NCI-H345 (cell line): ENCODE data around the gene FGFR2.
"Not testable (repeated sequence)": the region's sequence is repeated elsewhere in the genome, so short reads cannot be mapped to it uniquely, and the experiment has no call there.

Experiments
- DNase-seq: peaks from one replicate; lab custom pipeline; 2025; lab: John Stamatoyannopoulos, UW

The FGFR2 gene

DNA sequence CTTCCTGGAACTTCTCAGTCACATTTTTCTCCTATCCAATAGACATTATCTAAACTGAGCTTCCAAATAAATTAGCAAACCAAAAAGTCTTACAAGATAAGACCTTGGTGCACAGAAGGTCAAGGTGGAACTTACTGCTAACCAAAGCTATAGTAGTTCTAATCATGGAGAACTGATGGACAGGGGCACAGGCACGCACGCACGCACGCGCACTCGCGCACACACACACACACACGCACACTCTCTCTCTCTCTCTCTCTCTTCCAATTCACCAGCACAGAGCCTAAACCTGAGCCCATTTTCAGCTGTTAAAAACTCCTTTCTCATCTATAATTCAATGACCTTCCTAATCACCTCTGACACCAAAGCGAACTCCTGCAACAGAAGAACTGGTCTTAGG lies 7.5 kb downstream of the FGFR2 start:
- DNase-seq: no peak

DNA sequence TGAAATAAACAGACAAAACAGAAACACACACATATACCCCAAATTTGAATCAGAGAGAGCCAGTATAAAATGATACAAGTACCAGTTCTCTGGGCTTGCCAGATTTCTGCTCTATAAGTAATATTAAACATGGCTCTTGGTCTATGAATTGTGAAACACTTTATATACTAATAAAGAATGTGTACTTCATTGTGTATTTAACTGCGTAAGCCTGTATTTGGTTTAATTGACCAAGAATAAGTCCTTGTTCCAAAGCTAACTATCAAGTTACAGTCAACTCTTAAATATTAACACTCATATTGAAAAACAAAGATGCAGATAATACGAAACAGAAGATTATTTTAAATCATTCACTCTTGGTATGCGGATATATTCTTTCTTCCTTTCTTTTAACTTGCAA lies 8.7 kb downstream of the FGFR2 start:
- DNase-seq: no peak

DNA sequence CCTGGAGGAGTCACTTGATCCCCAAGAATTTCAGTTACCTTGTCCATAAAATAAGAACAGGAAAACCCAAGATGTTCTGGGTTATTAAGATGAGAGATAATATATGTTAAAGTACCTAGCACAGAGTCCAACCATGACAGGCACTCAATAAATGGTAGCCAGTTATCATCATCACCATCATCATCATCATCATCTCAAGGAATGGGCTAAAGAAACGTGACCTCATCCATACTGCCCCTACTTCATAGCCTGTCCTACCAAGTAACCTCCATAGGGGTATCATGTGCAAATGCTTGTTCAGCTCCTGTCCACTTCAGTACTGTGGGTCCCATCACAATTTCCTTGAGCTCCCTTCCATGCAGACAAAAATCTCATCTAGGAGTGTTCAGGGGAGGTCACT lies 14.4 kb downstream of the FGFR2 start:
- no peak for DNase-seq

DNA sequence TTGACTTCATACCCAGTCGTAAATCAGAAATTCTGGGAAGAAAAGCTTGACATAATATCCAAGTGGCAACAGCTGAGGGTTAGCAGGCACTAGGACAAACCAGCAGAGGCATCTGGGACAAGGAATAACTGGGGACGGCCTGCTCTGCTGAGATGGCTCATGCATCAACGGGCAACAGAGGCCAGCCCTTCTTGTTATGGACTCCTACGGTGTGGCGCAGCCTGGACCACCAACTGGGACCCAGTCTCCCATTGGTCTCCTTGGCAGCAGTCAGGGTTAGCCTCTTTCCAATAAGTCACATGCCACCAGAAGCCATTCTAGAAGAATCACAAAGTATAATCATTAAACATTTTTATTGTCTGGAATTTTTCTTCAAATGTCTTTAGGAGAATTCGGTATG lies 15.0 kb downstream of the FGFR2 start:
- DNase-seq: no peak

DNA sequence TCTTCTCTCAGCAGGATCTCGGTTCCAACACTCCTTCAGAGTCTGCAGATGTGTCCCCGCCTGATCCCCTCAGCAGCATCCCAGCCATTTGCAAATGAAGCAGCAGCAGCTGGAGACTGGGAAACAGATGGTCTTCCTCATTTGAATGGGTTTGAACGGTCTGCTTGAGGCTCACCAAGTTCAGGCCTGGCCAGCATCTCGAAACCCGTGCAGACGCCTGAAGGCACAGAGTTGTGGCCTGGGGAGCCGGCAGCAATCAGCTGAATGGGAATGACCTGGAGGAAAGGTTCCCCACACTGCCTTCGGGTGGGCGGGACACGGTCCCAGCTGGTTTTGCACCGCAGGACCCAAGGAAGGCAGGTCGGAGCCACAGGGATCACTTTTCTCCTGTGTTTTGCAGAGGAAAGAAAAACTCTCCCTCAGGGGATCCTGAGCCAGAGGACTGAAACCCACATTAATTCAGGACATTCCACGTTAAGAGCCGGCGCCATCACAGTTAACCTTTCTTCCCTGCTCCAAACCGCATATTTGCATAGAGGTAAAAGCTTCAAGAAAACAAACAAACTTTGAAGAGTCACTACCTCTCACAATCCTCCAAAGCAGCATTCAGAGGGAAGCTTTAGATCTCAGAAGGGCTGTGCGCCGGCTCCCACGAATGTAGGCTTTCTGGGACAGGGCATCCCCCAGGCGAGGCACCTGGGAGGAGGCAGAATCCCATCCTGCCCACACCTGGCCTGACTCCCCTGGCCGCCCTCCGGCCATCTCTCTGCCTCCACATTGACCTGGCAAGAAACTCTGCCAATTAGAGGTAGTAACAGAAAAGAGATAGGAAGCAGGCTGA lies 17.7 kb downstream of the FGFR2 start:
- DNase-seq: no peak

DNA sequence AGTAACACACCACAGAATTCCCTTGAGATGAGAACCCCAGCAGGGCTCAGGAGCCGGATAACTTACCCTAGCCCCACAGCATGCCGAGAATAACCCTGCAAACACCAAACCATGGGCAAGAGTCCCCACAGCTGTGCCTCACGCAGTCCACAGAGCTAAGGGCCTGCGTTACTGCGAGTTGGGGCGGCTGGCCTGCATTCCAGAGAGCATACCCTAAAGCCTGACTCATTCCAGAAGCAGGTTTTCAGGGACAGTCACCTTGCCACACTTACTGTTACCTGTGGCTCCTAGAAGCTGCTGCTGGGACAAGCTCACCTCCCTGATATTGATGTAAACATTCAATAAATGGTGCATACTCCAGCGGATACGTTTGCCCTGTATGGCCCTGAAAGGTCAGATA lies 18.6 kb downstream of the FGFR2 start:
- DNase-seq: no peak

DNA sequence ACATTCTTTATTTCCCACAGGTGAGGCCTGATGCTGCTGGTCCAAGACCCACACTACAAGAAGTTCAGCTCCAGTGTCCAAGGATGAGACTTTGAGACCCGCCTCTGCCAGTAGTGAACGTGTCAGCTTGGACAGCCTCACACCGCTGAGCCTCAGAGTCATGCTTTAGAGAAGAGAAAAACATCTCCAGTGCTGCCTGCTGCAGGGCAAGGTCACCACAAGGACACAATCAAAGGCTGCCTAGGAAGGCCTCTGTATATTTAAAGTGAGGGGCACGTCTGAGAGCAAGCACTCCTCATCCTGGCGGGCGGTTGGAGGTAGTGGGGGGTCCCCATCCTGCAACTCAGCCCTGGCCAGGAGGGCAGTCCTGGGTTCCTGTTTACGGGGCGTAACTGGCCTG lies 19.3 kb downstream of the FGFR2 start:
- no peak for DNase-seq

DNA sequence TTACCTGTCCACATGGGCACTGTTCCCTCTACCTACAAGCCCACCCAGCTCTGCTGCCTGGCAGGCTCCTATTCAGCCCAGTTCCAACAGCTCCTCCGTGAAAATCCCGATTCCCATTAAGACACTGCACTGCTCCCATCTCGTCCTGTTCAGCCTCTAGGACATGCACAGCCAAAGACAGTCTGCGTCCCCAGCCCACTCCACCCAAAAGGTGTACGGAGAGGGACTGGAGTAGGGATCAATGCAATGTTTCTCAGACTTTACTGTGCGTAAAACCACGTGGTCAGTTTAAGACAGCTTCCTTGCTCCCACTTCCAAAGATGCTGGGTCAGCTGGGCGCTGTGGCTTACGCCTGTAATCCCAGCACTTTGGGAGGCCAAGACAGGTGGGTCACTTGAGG lies 19.9 kb downstream of the FGFR2 start:
- no peak for DNase-seq

DNA sequence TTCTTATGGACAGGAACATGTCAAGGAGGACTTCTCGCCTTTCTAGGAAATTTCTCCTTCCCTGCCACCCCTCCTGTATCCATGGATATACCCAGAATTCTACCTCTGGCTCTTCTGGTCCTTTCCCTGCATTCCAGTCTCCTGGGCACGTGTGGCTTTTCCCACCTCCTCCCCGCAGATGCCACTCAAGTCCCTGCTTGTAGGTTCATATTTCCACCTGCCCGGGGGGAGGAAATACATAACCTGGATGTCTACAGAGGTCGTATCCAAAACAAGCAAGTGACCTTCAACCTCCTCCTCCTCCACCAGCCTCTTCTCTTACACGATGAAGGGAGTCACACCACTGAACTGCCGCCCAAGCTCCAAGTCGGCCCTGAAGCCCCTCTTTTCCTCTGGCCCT lies 20.7 kb downstream of the FGFR2 start:
- no peak for DNase-seq

DNA sequence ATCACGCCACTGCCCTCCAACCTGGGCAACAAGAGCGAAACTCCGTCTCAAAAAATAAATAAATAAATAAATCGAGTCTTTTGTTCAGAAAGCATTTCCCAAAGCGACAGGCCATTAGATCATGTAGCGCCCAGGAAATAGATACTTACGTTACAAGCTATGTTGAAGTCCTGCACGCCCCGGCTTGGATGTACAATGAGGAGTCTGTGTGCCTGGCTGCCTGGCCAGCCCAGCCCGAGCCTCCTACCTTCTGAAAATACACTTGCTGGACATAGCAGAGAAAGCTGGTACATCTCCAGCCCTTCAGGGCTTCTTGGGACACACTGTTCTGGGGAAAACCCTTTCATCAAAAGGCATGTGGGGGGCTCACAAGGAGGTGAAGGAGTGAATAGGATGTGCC lies 22.1 kb downstream of the FGFR2 start:
- DNase-seq: no peak

DNA sequence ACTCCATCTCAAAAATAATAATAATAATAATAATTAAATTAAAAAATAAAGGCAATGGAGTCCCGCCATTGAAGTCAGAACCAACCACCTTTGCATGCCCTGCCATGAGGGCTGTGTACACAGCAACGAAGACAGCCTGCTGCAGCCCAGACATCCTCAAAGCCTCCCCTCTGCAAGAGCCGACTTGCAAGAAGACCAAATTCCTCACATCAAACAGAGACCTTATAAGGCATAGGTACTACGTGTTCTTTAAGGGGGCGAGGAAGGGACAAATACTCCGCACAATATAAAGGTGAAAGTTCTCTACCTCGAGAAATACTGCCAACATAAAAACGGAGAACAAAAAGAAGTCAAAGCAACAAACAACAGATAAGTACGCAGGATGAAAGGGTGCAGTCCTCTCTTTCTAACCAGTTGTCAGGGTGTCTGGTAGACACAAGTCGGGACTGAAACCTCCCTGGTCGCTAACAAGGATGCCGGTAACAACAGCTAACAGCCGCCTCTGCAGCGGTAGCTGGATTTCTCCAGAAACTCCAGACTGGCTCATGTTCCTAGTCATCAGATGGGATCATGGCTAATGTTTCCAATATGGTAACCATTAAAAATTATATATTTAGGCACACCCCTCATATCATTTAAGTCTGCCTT lies 23.6 kb downstream of the FGFR2 start:
- no peak for DNase-seq

DNA sequence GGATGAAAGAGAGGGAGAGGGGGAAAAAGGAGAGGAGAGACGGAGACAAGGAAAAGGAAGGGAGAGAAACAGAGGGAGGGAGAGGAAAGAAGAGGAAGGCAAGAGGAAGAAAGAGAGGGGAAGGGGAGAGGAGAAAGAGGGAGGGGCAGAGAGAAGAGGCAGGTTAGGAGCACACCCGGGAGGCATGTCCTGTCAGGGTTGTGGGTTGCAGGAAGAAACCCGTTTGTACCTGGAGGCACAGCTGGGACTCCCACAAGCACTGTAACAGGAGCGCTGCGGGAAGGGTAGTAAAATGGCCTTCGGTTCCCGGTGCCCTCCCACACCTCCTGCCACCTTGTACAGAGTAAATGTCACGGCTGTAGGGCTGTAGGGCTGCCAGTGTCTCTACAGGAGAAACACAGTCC lies 24.7 kb downstream of the FGFR2 start:
- no peak for DNase-seq

DNA sequence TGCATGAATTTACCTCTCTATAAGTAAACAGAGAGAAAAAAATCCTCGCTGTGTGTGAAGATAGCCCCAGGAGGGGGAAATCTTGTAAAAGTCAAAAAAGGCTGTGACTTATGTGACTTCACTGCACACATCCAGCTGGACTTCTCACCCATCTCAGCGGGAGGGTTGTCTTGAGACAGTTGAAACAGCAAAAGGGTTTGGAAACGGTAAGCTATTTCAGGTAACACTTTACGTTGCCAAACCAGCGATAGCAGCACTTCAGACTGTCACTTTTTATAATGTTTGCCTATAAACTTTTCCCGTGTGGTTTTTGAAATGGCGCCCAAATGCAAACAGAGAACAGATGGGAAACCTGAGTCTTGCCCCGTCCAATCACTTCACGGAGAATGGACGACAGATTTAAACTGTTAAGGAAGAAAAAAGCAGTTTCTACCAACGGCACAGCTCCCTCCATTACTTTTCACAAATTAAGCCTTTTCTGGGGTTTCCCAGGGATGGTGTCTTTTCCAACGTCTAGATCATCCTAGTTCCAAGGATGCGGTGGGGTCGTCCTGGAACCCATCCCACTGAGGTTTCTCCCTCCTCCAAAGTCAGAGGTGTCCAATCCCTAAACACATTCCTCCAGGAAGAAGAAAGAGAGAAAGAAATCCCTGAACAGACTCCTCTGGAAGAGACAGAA lies 25.2 kb downstream of the FGFR2 start:
- DNase-seq: no peak

DNA sequence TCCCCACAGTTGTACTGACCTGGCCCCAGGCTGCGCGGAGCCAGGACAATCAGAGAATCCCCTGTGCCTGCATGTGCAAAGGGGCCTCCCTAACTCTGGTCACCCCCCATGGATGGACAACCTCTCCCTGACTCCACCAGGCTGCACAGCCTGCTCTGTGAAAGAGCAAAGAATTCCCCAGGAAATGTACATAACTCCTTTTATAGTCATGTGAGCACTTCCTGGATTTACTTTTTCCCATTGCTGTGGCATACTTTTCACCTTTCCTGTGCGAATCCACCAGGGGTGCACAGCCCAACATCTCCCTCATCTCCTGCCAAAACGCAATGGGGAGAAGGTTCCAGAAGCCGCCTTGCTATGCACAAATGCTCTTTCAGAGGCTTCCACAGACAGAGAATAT lies 27.9 kb downstream of the FGFR2 start:
- no peak for DNase-seq

DNA sequence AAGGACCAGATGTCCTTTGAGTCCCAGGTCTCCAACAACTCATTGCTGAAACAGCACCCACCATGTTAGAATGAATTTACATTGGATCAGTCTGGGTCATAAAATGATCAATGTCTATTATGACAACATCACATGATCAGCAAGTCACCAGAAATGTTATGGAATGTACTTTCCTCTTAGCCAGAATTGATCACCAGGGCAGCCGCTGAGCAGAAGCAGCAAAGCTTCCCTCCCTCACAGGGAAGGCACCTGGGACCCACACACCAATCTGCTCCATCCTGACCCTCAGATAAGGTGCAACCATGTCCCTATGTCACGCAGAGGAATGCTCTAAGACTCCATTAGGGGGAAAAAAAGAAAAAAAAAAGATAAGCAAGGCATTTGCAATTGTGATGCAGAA lies 30.0 kb downstream of the FGFR2 start:
- no peak for DNase-seq

DNA sequence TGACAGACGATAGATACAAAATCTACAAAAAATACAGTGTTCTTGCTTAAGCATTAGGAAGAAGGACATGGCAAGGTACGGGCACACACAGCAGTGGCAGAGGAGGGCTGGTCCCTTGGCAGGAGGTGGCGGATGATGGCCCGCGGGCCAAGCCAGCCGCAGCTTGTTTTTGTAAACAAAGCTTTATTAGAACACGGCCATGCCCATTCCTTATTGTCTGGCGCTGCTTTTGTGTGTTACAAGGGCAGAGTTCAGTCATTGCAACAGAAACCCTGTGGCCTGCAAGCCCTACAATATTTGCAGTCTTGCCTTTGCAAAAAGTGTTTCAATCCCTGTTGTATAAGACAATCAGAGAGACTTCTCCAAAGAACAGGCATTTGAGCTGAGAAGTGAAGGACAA lies 30.7 kb downstream of the FGFR2 start:
- DNase-seq: no peak

DNA sequence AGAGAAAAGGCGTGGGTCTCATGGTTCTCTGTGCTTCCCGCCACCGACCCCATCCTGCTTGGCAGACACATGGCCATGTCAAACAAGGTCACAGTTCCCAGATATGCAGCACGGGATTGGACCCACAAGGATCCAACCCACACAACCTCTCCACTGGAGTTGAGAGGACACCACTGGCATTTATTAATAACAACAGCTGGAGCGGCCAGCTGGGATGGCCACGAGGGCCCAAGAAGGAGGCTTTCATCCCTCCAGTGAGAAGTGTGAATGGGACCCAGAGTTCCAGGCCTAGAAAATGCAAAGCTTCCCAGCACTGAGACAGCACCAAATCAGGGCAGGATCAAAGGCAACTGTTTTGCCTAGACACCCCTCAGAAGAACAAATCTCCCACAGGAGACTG lies 31.5 kb downstream of the FGFR2 start:
- DNase-seq: no peak

DNA sequence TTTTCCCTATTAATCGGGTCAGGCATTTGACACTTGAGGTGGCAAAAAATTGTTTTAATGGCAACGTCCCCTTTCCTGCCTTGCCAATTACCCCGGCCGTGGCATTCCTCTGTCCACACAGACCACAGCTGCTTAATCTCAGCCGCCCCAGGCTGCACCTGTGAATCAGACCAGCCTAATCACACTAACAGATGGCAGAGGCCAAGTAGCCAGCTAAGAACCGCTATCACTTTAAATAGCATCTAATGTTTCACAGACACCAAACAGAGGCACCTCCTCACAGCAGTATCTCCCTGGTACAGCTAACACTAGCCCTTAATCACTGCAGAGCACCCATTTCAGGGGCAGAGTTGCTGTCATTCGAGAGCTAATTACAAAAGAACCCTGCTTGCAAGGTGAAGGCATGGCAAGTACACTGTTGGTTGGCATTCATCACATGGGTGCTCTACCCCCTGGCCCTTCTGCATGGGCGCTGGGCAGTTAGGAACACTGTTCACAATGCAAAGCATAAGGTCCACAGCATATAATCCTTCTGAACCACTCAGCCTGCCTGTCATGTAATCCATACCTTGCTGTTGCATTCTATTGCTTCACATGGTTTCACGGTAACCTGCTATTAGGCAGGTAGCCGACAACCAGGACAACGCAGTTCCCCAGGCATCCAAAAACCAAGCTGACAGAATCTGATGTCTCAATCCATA lies 38.8 kb downstream of the FGFR2 start:
- DNase-seq: no peak

DNA sequence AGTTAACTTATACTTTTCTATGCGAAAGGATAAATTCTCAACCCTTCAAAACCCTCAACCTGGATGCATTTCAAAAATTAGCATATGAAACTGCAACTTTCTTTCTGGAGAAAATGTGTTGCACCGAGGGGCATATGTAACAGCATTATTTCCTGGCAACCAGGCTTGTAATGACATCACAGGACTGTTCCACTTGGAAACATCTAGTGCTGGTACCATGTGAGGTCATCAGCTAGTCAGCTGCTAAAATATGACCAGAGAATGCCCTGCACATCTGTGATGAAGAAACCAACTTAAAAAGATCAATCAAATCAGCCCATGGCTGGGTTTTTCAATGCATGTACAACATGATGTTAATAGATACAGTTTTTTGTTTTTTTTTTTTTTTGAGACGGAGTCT lies 40.0 kb downstream of the FGFR2 start:
- no peak for DNase-seq

DNA sequence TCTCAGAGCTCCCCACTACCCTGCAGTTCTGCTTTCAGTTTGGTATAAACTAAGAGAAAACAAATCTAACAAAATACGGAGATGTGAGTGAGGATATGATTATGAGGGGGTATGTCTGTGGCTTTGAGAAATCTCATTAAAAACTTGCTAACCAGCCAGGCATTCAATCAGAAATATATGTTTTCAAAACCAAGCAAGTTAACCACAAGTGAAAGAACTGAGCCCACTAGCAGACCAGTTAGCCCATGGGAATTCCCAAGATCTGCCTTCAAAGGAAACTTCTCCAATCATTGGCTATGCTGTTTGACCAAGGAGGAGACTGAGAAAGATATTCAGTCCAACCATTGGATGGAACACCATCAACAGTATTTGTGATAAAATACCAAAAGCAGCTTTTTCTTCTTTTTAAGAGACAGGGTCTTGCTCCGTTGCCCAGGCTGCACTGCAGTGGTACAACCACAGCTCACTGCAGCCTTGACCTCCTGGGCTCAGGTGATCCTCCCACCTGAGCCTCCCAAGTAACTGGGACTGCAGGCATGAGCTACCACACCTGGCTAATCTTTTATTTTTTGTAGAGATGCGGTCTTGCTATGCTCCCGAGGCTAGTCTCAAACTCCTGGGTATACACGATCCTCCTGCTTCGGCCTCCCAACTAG lies 41.2 kb downstream of the FGFR2 start:
- no peak for DNase-seq

DNA sequence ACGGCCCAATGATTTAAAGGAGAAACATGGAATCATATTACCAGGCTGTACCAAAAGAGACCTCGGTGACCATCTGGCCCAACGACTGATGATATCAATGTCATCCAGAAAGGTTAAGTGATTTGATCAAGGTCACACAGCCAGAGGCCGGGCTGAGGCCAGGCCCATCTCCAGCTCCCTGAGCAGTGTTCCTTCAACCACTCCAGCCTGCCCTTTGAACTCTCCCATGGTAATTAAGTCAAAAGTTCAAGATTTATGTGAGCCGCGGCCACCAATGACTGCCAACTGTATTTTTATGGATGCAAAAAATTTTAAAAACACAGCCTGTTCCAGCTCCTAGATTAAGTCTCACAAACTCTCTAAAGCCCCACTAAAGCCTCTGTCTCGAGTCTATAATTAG lies 41.8 kb downstream of the FGFR2 start:
- DNase-seq: no peak

DNA sequence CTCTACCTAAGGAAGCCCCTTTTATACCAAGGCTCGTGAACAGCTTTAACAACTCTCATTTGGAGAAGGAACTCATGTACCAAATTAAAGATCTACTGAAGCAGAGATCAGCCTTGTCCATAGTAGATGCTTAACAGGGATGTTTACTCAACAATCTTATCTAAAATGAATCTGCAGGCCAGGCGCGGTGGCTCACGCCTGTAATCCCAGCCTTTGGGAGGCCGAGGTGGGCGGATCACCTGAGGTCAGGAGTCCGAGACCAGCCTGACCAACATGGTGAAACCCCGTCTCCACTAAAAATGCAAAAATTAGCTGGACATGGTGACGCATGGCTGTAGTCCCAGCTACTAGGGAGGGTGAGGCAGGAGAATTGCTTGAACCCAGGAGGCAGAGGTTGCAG lies 43.3 kb downstream of the FGFR2 start:
- DNase-seq: not testable (repeated sequence)
